ENCODE data around the gene KRTAP3-1. TPM values are rescaled to one million over a fixed set of nuclear protein-coding genes. Genes with fewer than 3 reads are reported as not detected.

Gene KRTAP3-1
- total RNA-seq, 1 donor, result not detected

DNA sequence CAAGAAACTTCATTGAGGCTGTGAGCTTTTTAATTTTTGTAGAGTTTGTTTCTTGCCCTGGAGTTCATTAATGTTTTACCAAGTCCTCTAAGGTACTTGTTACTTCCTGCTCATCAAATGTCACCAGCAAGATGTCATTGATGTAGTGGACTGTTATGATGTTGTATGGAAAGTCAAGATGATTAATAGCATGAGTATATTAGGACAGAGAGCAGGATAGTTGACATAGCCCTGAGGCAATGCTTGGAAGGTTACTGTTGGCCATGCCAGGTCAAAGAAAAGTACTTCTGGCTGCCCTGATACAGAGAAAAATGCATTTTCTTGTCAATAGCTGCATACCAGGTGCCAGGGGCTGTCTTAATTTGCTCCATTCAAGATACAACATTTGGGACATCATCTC, 11.4 kb upstream of the KRTAP3-1 start:
- TF ChIP-seq, protein P1, sequence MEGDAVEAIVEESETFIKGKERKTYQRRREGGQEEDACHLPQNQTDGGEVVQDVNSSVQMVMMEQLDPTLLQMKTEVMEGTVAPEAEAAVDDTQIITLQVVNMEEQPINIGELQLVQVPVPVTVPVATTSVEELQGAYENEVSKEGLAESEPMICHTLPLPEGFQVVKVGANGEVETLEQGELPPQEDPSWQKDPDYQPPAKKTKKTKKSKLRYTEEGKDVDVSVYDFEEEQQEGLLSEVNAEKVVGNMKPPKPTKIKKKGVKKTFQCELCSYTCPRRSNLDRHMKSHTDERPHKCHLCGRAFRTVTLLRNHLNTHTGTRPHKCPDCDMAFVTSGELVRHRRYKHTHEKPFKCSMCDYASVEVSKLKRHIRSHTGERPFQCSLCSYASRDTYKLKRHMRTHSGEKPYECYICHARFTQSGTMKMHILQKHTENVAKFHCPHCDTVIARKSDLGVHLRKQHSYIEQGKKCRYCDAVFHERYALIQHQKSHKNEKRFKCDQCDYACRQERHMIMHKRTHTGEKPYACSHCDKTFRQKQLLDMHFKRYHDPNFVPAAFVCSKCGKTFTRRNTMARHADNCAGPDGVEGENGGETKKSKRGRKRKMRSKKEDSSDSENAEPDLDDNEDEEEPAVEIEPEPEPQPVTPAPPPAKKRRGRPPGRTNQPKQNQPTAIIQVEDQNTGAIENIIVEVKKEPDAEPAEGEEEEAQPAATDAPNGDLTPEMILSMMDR (IDR thresholded peaks at IDR 0.05; ENCODE audit: insufficient read depth, low read length), result no peak
- DNase-seq (ENCODE audit: low read depth), result no peak
- no peak overlapping the region for H3K4me3 ChIP-seq (ENCODE audit: low read depth, low read length)

DNA sequence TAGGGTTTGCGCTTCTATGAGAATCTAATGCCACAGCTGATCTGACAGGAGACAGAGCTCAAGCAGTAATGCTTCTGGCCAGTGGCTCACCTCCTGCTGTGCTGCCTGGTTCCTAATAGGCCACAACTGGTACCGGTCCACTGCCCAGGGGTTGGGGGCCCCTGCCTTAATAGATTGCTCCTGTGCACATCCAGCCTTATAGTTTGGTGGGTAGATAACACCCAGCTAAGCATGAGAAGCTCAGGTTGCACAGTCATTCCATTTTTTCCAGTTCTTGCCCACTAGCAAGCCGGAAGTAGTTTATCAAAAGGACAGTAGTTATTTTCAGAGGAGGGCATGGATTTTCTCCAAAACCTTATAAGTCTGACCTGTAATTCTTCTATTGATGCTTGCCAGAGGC, 10.5 kb upstream of the KRTAP3-1 start:
- TF ChIP-seq, protein P1 (IDR thresholded peaks at IDR 0.05; ENCODE audit: insufficient read depth, low read length), result no peak
- H3K4me3 ChIP-seq (ENCODE audit: low read depth, low read length), result no peak overlapping the region
- DNase-seq (ENCODE audit: low read depth), result no peak

DNA sequence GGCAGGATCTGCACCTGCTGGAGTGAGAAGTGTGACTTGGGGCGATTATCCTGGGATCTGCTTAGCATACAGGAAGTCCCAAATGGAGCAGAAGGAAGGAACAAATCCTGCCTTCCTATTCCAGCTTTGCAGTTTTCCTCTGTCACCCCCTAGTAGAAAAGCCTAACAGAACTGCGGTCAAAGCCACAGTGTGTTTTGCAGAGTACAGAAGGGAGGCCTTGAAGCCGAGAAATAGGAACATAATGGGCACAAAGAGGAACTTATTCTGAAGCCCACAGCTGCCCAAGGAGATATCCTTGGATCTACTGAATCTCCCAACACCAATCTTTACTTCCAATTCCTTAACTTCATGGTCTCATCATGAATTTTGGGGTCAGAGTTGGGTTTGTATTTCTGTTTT, 9.6 kb upstream of the KRTAP3-1 start:
- DNase-seq (ENCODE audit: low read depth), result no peak

DNA sequence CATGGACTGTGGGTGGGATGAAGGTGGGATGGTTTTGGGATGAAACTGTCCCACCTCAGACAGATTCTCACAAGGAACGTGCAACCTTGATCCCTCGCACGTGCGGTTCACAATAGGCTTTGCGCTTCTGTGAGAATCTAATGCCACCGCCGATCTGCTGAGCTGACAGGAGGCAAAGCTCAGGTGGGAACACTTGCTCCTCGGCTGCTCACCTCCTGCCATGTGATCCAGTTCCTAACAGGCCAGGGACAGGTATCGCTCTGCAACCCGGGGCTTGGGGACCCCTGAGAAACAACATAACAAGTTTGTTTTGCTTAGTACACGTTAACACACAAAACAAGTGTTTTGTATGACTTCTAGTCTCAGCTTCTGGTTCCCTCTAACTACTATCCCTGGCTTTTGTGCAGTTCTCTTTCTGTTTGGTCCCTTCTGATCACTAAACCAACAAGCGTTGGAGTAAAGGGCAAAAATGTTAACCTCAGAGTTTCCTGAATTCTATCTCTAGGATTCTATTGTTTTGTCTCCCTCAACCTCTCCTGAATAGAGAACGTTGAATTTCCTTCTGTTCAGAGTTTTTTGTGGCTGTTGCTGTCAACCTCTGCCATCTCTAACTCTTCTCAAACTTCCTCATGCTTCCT, 7.8 kb upstream of the KRTAP3-1 start:
- TF ChIP-seq, protein P1 (IDR thresholded peaks at IDR 0.05; ENCODE audit: insufficient read depth, low read length), result no peak
- no peak for DNase-seq (ENCODE audit: low read depth)
- no peak overlapping the region for H3K4me3 ChIP-seq (ENCODE audit: low read depth, low read length)

More for the DNA sequence above, 9.6 kb upstream of the KRTAP3-1 start:
- H3K4me3 ChIP-seq (ENCODE audit: low read depth, low read length), result no peak overlapping the region
- TF ChIP-seq, protein P1 (IDR thresholded peaks at IDR 0.05; ENCODE audit: insufficient read depth, low read length), result no peak

DNA sequence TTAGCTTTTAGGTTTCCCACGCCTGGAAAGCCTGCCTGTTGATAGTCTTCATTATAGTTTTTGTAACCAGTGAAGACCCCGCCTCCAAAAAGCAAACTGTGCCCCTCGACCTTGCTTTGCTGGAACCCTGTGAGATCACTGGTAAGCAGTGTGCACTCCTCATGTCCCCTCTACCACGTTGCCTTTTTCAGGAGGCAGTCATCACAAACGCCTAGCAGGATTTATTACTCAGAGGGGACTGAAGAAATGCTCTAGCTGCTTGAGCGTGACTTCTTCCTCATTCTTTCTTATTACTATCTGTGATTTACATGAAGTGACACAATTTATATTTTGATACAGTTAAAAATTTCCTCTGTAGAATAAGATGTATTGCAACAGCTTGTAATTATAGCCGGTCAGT, 6.5 kb upstream of the KRTAP3-1 start:
- no peak for DNase-seq (ENCODE audit: low read depth)
- H3K4me3 ChIP-seq (ENCODE audit: low read depth, low read length), result no peak overlapping the region
- TF ChIP-seq, protein P1 (IDR thresholded peaks at IDR 0.05; ENCODE audit: insufficient read depth, low read length), result no peak

DNA sequence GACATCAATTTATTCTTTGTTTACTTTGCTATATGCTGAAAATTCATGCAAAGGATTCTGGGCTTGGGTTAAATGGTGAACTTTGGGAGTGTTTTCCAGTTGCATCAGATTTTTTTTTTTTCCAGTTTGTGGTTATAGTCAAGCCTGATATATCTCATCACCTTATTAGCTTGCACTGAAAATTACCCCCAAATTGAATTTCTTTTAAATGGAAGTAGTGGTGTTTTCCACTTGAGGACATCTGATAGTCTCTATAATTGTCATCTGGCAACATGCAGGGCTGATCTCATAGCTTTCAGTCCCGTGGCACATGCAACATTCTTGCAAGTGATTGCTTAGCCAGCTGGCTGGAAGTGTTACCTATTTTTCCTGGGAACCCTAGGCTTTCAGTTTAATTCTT, 4.7 kb upstream of the KRTAP3-1 start:
- peak; percentile 51 for DNase-seq (ENCODE audit: low read depth)
- TF ChIP-seq, protein P1 (IDR thresholded peaks at IDR 0.05; ENCODE audit: insufficient read depth, low read length), result no peak
- H3K4me3 ChIP-seq (ENCODE audit: low read depth, low read length), result no peak overlapping the region

DNA sequence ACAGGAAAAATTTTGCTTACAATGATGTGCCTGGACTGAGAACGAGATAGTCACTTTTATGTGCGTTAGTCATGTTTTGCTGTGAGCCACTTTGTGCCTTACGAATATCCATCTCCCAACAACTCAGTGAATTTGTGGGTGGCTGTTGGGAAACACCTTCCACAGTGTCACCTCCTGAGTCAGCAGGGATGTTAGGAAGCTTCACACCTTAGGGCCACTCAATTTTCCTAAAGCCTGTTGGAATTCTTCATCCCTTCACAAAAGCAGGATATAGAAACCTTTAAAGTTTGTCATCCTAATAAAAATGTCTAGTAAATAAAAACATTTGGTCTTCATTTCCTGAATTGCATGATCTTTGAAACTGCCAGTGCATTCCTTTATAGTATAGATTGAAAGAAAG, 4.3 kb upstream of the KRTAP3-1 start:
- DNase-seq (ENCODE audit: low read depth), result no peak
- TF ChIP-seq, protein P1 (IDR thresholded peaks at IDR 0.05; ENCODE audit: insufficient read depth, low read length), result no peak
- H3K4me3 ChIP-seq (ENCODE audit: low read depth, low read length), result no peak overlapping the region
